ENCODE results near the gene GPR33. TPM values are rescaled to one million over a fixed set of nuclear protein-coding genes. Genes with fewer than 3 reads are reported as not detected.
"Not testable (repeated sequence)": the region's sequence is repeated elsewhere in the genome, so short reads cannot be mapped to it uniquely, and the experiment has no call there.

The GPR33 gene
- total RNA-seq, 1 experiment from 2014 or later = not detected

DNA sequence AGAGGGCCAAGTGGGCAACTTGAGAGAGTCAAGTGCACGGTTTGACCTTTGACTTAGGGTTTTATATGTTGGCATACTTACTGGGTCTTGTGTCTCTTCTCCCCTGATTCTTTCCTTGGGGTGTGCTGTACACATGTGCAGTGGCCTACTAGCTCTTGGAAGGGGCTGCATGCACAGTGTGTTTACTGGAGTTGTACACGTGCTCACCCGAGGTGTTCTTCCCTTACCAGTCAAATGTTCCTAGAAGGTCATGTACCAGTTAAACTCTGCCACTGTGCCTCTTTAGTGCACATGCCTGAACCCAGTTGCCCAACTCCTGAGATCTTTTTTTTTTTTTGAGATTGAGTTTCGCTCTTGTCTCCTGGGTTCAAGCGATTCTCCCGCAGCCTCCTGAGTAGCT lies 21.3 kb downstream of the GPR33 start:
- DNase-seq (ENCODE audit: low read depth) = no peak
- in situ Hi-C loops (cut with HindIII; ENCODE audit: low pct_unique_long_range_greater_than_20kb, low sequenced_read_pairs) = no loop called here

DNA sequence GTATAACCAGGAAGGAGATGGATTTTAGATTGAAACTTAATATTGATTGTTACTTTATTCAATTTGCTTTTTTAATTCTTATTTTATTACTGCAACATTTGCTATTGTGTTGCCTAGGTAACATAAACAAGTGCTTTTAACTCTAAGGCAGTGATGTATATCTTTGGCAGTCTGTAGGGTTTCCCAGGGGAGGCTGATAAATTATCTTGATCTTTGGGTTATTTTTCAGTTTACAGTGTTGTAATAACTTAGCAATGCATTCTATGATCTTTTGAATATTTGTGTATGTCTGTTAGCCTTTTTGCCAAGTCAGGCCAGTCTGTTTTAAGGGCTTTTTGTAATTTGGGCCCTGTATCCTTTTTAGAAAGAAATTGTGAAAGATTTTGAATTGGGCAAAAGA lies 22.7 kb downstream of the GPR33 start:
- DNase-seq (ENCODE audit: low read depth) = no peak
- in situ Hi-C loops (cut with HindIII; ENCODE audit: low pct_unique_long_range_greater_than_20kb, low sequenced_read_pairs) = no loop called here

DNA sequence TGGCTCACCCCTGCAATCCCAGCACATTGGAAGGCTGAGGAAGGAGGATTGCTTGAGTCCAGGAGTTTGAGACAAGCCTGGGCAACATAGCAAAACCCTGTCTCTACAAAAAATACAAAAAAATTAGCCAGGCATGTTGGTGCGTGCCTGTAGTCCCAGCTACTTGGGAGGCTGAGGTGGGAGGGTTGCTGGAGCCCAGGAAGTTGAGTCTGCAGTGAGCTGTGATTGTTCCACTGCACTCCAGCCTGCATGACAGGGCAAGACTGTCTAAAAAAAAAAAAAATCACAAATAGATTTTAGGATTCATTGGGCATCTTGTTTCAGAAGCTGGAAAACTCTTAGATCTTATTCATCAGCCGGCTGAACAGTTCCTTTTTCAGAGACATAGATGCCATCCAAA lies 25.4 kb downstream of the GPR33 start:
- DNase-seq (ENCODE audit: low read depth); in situ Hi-C loops (cut with HindIII; ENCODE audit: low pct_unique_long_range_greater_than_20kb, low sequenced_read_pairs): not testable (repeated sequence)

DNA sequence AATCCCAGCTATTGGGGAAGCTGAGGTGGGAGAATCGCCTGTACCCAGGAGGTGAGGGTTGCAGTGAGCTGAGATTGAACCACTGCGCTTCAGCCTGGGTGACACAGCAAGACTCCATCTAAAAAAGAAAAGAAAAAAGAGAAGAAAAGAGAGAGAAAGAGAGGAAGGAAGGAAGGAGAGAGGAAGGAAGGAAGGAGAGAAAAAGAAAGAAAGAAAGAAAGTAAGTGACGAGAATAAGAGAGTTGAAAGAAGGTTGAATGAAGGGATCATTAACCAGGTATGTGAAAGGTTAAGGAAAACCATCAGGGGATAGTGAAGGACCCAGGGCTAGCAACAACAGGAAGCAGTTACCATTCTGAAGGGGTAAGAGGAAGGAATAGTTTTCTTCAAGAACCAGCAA lies 26.3 kb downstream of the GPR33 start:
- DNase-seq (ENCODE audit: low read depth) = no peak
- in situ Hi-C loops (cut with HindIII; ENCODE audit: low pct_unique_long_range_greater_than_20kb, low sequenced_read_pairs) = no loop called here

DNA sequence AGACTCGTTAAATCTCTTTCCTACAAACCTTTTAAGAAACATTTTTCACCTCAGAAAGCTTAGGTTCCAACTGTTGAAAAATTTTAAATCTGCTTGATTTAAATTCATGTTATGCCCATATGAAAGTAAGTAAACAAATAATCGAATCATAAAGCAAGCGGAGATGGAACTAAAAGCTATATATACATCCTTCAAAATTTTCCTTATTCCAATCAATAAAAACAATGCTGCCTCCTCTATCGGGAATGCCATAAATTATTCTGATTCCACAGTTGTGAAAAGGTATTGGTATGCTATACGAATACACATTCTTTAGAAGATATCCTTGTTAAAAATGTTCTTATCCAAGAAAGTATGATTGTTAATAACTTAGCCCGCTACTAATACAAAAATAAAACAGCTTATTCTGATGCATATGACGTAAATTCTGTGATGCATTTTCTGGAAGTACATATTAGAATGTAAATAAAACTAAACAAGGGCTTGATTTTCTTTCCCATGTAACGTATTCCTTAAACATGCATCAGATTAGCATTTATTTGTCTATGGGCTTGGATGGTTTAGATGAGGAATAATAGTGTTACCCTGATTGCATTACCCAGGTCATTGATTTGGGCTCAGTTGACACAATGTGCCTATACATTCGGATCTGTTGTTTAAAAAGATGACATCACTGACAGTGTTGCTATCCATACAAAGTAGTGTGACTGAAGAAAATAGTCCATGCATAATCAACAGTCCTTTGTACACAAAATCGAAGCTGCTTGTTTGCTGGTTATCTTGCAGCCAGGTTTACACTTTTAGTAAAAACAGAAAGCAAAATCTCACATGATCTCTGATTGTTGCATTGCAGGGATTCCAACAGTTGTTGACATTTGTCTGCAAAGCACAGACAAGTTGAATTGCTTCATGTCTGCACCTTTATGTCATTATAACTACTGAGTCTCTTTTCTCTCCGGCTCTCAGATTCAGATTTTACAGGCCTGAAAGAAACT lies 29.9 kb downstream of the GPR33 start:
- DNase-seq (ENCODE audit: low read depth) = no peak
- in situ Hi-C loops (cut with HindIII; ENCODE audit: low pct_unique_long_range_greater_than_20kb, low sequenced_read_pairs) = no loop called here

DNA sequence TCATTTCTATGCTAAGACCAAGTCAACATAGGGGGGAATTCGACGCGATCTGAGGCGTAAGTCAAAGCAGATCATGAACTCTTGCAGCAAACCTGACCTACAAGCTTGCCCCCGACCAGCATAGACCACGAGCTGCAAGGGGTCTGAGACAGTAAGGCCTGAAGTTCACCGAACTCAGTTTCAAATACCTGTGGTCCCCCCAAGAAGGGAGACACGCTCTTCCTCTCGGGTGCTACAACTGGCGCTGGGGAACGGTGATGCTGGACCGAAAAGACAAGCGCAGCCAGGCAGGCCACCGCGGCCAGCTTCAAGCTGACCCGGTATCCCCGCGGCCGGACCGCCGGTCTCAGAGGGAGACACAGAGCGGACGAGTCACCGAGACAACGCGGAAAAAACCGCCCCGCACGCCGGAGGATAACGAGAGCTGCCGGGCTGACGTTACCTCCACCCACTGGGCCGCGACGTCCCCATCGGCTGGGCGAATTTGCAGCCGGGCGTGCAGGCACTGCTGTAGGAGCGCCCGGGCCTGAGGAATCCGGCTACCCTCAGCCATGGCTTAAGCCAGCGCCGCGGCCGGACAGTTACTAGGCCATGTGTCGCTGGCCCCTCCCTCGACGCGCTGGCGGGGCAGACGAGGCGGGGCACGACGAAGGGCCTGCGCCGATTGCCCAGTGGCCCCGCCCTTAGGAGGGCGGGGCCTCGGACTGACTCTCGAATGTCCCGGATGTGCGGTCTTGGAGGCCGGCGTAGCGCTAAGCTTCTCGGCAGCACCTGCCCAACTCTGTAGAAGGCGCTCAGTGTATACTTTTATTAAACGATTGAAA lies 30.8 kb downstream of the GPR33 start, which contains the start of gene DTD2:
TSS of gene DTD2 (minus strand) at position 666 of the 824 bp plus-strand sequence. CDS start at position 553, 113 bp downstream.
- in situ Hi-C loops (cut with HindIII; ENCODE audit: low pct_unique_long_range_greater_than_20kb, low sequenced_read_pairs) = no loop called here
- peak; percentile 92 for DNase-seq (ENCODE audit: low read depth)

DNA sequence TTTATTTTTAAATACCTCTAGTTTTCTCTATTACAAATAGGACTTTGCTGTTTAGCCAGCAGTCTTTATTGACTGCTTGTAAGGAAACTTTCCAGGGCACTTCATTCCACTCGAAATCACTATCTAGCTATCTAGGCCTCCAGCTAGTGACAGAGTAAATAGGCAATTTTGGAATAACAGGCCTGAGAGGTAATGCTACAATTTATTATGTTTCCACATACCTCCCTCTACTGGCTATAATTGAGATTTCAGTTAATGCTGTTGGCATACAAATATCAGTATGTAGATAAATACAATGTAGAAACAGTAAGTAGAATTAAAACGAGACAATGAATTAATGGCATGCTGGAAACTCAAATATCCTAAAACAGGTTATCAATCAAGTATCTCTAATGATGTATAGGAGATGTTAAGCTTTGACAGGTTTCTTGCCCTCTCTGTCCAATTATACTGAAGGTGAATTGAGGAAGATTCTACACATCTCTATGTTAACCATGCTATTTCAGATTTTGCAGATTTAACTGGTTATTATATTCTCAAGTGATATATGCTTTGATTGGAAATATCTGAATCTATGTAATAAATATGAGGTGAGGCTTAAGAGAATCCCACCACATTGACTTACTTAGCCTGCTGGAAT lies 37.7 kb downstream of the GPR33 start:
- in situ Hi-C loops (cut with HindIII; ENCODE audit: low pct_unique_long_range_greater_than_20kb, low sequenced_read_pairs) = no loop called here
- DNase-seq (ENCODE audit: low read depth) = no peak

DNA sequence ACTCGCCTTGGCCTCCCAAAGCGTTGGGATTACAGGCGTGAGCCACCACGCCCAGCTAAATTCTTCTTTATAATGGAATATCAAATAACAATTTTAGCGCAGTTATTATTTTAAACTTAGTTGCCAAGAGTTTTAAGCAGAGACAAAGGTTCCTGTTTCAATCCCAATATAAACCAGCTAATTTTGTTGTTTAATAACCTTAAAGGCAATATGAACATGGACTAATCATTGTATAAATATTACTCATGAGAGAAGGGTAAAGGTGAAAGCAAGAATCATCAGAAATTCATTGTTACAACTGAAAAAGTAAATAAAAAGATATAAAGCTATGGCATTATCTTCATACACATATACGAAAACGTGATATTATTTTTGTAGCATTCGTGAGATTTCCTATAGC lies 38.7 kb downstream of the GPR33 start:
- in situ Hi-C loops (cut with HindIII; ENCODE audit: low pct_unique_long_range_greater_than_20kb, low sequenced_read_pairs) = no loop called here
- no peak for DNase-seq (ENCODE audit: low read depth)

DNA sequence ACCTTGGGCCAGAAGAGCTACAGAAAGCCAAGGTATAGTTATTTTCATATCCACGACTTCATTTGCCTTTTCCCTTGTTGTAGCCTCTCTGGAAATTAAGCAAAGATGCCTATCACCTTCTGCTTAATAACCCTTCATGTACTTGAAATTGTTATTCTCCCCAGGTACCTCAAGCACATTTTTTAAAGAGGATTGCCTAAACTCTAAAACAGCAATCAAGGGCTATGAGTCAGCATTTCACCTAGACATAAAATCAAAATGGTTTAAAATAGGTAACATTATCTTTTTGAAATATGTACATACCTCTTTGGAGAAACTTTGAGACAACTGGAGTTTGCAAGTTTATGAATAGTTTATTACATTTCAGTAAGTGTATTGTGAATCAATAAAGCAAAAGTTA lies 42.1 kb downstream of the GPR33 start:
- DNase-seq (ENCODE audit: low read depth) = no peak
- in situ Hi-C loops (cut with HindIII; ENCODE audit: low pct_unique_long_range_greater_than_20kb, low sequenced_read_pairs) = no loop called here

DNA sequence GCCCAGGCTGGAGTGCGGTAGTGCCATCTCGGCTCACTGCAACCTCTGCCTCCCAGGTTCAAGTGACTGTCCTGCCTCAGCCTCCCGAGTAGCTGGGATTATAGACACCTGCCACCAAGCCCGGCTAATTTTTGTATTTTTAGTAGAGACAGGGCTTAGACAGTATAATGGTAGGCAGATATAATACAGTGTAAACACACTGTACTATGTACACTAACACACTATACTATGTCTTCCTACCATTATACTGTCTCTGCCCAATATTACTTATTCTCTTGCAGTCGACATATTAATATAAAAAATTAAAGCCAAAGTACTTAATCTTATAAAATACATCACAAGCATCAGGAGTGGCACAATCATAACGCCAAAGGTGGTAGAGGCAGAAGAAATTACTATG lies 45.6 kb downstream of the GPR33 start:
- in situ Hi-C loops (cut with HindIII; ENCODE audit: low pct_unique_long_range_greater_than_20kb, low sequenced_read_pairs) = no loop called here
- DNase-seq (ENCODE audit: low read depth) = no peak

DNA sequence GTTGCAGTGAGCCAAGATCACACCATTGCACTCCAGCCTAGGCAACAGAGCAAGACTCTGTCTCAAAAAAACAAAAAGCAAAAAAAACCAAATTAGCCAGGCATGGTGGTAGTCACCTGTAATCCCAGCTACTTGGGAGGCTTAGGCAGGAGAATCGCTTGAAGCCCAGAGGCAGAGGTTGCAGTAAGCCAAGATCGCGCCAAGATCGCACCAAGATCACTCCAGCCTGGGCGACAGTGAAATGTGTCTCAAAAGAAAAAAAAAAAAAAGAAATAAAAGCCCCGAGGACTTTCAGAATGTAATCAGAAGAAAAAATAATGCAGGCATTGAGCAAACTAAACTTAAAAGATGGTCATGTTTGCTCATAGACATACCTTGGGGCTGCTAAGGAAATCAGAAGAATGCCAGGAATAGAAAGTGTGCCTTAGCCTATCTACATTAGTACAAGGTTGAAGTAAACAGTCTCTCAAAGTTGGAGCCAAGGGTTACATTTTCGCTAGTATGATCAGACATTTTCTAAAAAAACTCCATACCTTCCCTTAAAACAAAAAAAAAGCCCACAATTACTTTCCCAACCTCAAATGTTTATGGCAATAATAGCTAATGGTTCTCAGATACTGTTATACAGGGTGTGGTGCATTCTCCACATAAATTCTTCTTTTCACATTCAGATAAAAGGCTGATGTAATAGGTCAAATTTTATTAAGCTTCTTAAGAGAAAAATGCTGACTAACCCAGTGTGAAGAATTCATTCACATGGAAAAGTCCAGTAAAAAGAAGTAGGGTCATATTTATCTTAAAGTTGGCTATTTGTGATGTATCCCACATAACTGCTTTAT lies 46.3 kb downstream of the GPR33 start:
- in situ Hi-C loops (cut with HindIII; ENCODE audit: low pct_unique_long_range_greater_than_20kb, low sequenced_read_pairs) = no loop called here
- peak; percentile 54 for DNase-seq (ENCODE audit: low read depth)

DNA sequence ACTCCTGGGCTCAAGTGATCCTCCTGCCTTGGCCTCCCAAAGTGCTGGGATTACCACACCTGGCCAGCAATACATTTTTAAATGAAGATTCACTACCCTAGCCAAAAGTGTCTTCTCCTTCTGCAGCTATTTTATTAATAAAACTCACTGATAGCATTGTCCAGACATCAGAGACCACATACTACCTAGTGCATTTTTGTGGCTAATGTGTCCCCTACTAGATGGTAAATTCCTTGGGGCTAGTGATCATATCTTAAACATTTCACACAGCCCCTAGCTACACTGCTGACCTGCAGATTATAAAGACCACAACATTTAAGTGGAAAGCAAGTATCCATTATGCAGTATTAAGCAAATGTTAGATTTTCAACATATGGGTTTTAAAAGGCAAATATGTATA lies 47.6 kb downstream of the GPR33 start:
- in situ Hi-C loops (cut with HindIII; ENCODE audit: low pct_unique_long_range_greater_than_20kb, low sequenced_read_pairs) = no loop called here
- no peak for DNase-seq (ENCODE audit: low read depth)

DNA sequence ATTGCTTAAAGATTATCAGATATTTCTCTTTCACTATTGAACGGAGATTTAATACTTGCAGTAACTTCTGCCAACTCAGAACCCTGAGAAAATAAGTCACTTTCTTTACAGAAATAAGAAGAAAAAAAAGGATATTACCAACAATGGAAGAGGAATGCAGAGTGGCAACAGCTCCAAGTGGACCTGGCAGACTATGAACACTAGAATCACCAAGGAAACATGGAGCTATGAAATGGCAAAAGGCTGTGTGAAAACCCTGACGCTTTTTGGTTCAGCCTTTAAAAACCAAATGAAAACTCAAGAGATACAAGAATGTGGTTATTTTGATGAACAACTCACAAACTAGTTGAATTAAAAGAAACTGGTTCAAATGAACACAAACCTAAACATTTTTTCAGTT lies 48.3 kb downstream of the GPR33 start:
- in situ Hi-C loops (cut with HindIII; ENCODE audit: low pct_unique_long_range_greater_than_20kb, low sequenced_read_pairs) = no loop called here
- no peak for DNase-seq (ENCODE audit: low read depth)

DNA sequence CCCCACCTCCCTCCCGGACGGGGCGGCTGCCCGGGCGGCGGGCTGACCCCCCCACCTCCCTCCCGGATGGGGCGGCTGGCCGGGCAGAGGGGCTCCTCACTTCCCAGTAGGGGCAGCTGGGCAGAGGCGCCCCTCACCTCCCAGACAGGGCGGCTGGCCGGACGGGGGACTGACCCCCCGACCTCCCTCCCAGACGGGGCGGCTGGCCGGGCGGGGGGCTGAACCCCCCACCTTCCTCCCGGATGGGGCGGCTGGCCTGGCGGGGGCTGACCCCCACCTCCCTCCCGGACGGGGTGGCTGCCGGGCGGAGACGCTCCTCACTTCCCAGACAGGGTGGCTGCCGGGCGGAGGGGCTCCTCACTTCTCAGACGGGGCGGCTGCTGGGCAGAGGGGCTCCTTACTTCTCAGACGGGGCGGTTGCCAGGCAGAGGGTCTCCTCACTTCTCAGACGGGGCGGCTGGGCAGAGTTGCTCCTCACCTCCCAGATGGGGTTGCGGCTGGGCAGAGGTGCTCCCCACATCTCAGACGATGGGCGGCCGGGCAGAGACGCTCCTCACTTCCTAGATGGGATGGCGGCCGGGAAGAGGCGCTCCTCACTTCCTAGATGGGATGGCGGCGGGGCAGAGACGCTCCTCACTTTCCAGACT lies 50.7 kb downstream of the GPR33 start:
- in situ Hi-C loops (cut with HindIII; ENCODE audit: low pct_unique_long_range_greater_than_20kb, low sequenced_read_pairs); DNase-seq (ENCODE audit: low read depth): not testable (repeated sequence)

DNA sequence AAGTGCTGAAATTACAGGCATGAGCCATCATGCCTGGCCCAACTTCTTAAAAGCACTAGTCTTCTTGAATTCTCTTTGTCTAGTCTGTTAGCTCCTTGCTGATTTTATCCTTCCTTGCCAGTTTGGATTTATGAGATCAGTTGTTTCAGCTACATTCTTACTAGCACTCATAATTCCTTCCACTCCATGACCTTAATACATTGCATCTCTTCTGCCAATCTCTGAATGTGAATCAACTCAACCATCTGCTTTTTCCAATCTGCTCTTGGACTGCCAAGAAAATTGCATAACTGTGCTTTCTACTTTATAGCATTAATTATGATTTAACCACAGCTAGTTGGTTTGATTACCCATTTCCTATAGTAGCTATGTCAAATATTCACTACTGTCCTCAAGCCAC lies 52.6 kb downstream of the GPR33 start:
- in situ Hi-C loops (cut with HindIII; ENCODE audit: low pct_unique_long_range_greater_than_20kb, low sequenced_read_pairs) = no loop called here
- DNase-seq (ENCODE audit: low read depth) = no peak

Measured in Caki2 (cell line).